22Rv1 (cell line): ENCODE measurements around the gene RNF32.

Source experiments
- H3K27ac ChIP-seq: fragments of 450-650 bp; 2 replicates; pipeline ENCODE4 v1.5.1; 2017
- ZFX ChIP-seq: fragments of 450-650 bp; IDR thresholded peaks from 2 replicates; pipeline ENCODE4 v1.6.1; 2017; ENCODE audit warnings: antibody characterized with exemption, borderline replicate concordance
- TF ChIP-seq, protein P1 (sequence below): fragments of 450-650 bp; IDR thresholded peaks from 2 replicates; pipeline ENCODE4 v1.5.1; 2017; ENCODE audit warnings: mild to moderate bottlenecking

RNF32 gene

DNA sequence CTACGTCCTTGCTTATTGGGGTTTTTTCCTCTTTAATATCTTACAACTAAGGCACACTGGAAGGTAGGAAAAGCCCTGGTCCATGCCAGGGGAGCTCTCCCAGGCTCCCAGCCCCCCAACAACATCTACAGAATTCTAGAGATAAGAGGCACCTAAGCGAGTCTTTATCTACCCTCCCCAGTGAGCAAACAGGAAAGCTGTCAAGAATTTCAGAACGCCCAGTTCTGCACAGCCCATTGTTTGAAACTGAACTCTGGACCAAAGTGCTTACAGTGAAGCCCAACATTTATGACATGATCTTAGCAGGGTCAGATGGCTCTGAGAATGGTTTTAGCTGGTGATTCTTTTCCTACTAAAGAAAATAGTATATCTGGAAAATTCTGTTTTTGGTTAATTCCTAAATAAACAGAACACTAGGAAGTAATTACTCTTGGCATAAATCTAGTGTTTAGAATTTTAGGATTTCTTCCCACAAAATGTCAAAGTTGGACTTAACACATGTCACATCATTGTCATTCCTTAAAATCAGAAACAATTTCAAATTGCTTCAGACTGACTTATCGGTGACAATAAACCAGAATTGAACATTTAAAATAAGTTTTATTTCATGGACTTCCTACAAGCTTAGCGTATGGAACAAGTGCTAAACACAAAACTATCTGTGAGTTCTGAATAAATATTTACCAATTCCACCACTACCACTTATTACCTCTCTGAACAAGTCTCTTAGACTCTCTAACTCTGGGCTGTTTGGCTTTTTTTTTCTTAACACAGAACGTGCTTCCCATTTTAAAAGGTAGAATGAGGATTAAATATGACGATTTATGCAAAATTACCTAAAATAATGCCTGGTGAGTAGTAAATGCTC is 31.3 kb upstream of the RNF32 start:
- TF ChIP-seq, protein P1, sequence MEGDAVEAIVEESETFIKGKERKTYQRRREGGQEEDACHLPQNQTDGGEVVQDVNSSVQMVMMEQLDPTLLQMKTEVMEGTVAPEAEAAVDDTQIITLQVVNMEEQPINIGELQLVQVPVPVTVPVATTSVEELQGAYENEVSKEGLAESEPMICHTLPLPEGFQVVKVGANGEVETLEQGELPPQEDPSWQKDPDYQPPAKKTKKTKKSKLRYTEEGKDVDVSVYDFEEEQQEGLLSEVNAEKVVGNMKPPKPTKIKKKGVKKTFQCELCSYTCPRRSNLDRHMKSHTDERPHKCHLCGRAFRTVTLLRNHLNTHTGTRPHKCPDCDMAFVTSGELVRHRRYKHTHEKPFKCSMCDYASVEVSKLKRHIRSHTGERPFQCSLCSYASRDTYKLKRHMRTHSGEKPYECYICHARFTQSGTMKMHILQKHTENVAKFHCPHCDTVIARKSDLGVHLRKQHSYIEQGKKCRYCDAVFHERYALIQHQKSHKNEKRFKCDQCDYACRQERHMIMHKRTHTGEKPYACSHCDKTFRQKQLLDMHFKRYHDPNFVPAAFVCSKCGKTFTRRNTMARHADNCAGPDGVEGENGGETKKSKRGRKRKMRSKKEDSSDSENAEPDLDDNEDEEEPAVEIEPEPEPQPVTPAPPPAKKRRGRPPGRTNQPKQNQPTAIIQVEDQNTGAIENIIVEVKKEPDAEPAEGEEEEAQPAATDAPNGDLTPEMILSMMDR = no peak
- TF ChIP-seq ZFX = no peak
- H3K27ac ChIP-seq = no peak overlapping the region

DNA sequence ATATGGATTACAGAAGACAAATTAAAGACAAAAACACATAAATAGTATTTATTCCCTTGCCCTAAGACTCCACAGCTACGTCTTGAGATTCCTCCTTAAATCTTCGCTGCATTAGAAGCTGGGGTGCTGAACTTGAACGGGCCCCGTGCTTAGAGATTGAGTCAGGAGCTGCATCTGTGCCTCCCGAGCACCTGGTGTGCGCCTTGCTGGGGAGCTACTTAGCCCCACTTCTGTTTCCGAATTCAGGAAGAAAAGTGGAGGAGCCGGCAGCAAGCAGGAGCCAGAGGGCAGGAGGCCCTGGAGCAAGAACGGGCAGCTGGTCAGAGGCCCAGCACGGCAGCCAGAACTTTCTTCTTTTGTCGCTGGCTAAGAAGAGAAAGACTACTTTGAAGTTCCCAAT is 30.4 kb upstream of the RNF32 start:
- no peak overlapping the region for H3K27ac ChIP-seq
- TF ChIP-seq, protein P1 = no peak
- TF ChIP-seq ZFX = no peak

DNA sequence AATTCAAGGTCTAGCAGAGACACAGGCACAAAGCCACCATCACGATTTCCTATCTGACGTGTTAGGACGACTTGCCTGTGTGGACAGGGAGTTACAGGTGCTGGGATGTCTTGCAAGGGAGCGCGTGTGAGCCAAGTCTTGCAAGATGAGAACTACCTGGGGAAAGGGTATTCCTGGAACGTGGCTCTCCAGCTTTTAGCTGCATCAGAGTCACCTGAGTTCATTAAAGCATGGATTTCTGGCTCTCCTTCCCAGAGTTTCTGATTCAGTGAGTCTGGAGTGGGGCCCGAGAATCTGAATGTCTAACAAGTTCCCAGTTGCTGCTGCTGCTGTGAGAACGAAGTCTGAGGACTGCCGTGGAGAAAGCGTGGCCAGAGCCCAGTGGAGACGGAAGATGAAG is 30.0 kb upstream of the RNF32 start:
- no peak overlapping the region for H3K27ac ChIP-seq

DNA sequence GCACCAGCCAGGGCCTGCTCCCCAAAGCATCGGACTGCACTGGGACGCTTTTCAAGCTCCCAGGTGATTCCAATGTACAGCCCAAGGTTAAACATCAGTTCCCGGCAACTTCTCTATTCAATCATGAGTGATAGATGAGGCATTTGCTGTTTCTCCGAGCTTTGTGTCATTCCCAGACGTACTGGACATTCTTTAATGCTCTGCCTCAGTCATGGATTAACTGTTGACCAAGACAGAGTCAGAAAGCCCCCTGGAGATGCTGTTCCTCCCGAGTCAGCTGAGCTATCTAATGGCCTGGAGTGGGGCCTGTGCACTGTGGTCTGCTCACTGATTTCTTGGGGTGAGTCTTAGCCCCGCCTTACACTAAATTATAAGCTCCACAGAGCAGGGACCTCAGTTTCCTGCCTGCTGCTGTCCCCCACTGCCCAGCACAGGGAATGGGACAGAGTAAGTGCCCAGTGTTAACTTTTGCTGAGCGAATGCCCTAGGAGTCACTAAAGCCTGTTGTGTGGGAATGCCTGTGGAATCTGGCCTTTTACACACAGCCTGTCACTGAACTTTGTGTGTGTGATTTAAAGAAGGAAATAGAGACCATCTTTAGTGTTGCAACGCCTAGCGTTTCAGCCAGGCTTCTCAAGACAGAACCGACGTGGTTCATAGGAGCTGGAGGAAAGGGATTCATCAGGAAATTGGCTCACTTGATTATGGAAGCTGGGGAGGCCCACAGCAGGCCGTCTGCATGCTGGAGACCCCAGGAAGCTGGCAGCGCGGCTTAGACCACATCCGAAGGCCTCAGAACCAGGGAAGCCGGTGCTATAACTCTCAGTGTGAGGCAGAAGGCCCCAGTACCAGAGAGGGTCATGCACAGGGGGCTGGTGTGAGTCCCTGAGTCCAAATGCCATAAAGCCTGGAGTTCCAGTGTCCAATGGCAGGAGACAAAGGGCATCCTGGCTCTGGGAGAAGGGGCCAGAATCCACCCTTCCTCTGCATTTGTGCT is 29.3 kb upstream of the RNF32 start:
- no peak overlapping the region for H3K27ac ChIP-seq
- TF ChIP-seq ZFX = no peak
- TF ChIP-seq, protein P1 = no peak

More for the DNA sequence above, 30.0 kb upstream of the RNF32 start:
- TF ChIP-seq, protein P1 = no peak
- TF ChIP-seq ZFX = no peak

DNA sequence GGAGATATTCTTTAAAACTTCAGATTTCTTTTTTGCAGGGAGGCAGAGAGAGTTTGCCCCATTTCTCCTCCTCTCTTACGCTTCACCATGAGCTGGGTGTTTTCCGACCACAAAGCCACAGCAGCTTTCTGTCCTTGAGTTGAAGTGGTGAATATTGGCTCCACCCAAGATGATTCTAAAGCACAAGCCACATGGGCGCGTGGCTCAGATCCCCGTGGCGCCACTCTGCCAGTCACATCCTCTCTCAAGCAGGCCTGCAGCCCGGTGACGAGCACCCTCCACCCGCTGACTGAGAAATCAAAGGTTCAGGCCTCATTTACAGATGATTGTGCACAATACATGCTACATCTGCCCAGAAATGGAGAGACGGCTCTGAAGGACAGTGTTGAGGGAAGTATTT is 27.6 kb upstream of the RNF32 start:
- TF ChIP-seq, protein P1 = no peak
- no peak for TF ChIP-seq ZFX
- H3K27ac ChIP-seq = no peak overlapping the region

DNA sequence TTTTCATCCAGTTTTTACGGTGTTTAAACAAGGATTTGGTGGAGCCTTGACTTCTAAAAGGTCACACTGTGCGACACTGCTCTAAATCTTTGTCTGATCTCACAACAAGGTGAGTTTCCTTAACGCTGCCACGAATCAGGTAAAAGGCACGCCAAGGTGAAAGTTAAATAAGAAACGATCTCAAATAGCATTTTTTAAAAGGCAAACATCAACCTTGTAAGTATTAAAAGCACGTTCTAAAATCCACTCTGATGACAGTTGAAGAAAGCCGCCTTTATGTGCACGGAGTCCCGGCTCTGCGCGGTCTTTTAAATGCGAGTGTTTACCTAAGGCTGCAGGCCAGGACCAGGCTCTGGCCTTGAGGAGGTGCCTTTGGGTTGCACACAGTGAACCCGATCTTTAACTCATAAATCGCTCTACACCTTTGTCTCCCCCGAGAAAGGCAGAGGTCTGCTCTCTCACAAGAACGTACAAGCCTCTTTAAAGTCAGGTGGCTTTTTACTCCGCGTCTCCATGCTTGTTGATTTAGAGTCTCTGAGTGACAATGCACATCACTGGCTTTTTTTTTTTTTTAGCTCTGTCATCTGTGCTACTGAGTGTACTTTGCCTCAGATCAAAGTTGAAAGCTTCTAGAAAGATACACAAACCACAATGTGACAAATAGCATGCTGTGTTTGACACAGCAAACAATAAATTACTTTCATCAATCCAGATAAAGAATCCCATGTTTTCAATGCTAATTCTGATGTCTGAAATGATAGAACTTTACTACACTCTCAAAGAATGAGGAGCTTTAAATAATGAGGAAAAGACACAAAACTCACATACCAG is 25.9 kb upstream of the RNF32 start:
- H3K27ac ChIP-seq = 0 out of 2 replicates have a peak overlapping the region, but pooled peaks have one; percentile 22
- TF ChIP-seq ZFX = no peak
- TF ChIP-seq, protein P1 = no peak
